ENCODE data around the gene YEATS2.

- TF ChIP-seq CTCF (conservative IDR thresholded peaks at IDR 0.05; ENCODE audit: low read length) (no peak), EZH2phosphoT487 (IDR thresholded peaks at IDR 0.05; ENCODE audit: borderline replicate concordance) (no peak)
Measured at GRCh38 chr3:183710231-183710630, 12.6 kb downstream of the YEATS2 start.

All from Loucy (cell line).